GM19395 (cell line): Measurements from ENCODE around the gene TAF4.
"Not testable (repeated sequence)": the region's sequence is repeated elsewhere in the genome, so short reads cannot be mapped to it uniquely, and the experiment has no call there.

Experiments used
- ATAC-seq: cut with Tn5 transposase; IDR thresholded peaks from one replicate; pipeline ENCODE4 v1.9.1; 2021; ENCODE audit warnings: mild to moderate bottlenecking, moderate library complexity; ENCODE audit not compliant: unreplicated experiment

Gene TAF4

GRCh38 chr20:62079166-62079565 lies 13.5 kb upstream of the TAF4 start:
- no peak for ATAC-seq

- no peak for ATAC-seq
Measured at GRCh38 chr20:62073323-62073722, 7.6 kb upstream of the TAF4 start.

DNA sequence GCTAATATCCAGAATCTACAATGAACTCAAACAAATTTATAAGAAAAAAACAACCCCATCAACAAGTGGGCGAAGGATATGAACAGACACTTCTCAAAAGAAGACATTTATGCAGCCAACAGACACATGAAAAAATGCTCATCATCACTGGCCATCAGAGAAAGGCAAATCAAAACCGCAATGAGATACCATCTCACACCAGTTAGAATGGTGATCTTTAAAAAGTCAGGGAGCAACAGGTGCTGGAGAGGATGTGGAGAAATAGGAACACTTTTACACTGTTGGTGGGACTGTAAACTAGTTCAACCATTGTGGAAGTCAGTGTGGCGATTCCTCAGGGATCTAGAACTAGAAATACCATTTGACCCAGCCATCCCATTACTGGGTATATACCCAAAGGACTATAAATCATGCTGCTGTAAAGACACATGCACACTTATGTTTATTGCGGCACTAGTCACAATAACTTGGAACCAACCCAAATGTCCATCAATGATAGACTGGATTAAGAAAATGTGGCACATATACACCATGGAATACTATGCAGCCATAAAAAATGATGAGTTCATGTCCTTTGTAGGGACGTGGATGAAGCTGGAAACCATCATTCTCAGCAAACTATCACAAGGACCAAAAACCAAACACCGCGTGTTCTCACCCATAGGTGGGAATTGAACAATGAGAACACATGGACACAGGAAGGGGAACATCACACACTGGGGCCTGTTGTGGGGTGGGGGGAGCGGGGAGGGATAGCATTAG lies 6.2 kb upstream of the TAF4 start:
- not testable (repeated sequence) for ATAC-seq

DNA sequence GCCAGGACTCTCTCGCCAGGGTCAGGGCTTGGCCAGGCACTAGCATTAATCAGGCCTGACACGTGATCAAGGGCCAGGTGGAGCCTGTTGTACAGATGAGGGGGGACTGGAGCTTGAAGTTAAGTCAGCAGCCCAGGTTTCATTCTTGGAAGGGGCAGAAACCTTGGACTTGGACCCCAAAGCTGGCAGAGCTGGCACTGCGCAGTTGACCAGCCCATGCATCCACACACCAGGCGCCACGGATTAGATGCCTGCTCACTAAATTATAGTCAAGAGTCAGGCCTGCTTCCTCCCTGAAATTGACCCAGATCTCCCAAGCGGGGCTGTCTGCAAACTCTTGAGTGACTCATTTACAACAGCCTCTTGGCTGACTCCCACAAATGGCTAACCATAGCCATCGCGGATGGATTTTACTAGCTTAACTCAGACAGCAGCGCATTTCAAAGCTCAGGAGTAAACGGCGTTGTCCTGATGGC lies 4.1 kb upstream of the TAF4 start:
- ATAC-seq = no peak

DNA sequence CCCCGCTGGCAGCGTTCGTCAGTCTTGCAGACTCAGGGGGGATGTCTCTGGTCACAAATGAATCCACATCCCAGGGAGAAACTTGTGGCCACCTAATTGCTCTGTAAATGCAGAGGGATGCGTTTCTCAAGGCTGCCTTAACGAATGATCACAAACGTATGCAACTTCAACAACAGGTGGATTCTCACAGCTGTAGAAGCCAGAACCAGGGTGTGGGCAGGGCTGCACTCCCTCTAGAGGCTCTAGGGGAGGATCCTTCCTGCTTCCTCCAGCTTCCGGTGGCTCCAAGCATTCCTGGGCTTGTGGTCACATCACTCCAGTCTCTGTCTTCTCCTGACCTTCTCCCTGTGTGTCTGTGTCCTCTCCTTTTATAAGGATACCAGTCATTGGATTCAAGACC lies 3.3 kb upstream of the TAF4 start:
- no peak for ATAC-seq

DNA sequence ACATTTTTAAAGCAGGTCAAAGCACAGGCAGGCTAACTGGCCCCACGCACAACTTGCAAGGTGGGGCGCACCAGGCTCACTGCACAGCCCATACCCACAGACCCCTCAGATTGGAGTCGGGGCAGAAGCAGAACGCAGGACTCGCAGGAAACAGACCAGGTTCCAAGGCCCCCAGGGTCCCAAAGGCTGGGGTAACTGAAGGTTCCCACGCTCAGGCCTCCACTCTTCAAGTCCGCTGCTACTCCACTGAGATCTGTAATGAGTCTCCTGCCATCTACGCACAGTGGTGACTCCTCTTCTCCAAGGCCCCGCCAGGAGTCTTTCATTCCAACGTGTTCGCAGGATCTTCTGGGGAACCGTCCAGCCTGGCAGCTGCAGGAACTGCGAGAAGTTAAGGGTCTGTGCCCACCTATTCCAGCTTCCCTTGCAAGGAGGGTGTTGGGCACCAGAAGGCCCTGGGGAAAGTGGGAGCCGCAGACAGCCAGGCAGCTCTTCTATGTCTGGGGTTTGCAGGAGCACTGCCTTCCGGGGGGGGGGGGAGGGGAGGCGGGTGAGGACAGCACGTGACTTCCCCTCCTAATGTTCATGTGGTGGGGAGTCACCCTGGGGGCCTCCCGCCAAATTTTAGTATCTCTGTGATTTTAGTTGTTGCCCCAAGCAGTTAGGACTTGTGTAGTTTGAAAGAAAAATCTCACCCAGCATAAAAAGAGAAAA lies 2.0 kb upstream of the TAF4 start:
- no peak for ATAC-seq

DNA sequence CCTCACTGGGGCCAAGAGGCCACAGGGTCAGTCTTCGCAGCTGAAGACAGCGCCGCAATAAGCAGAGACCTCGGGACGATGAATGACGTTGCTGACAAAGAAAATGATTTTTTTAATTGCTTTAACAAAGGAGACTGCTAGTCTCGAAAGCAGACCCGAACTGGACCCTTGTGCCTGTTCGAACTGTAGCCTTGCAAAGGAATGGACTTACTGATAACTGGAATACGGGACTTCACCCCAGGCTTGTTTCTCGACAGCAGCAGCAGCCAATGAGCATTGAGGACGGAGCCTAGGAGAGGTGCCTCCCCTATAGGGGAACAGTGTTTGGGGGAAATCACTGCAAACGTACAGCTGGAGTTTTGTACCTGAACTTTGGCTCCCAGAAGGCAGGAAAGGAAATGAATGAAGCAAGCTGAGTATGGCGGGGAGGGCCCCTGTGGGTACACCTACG lies 1.3 kb upstream of the TAF4 start:
- no peak for ATAC-seq

GRCh38 chr20:62066339-62066982 lies 780 bp upstream of the TAF4 start:
- ATAC-seq = peak; percentile 35

DNA sequence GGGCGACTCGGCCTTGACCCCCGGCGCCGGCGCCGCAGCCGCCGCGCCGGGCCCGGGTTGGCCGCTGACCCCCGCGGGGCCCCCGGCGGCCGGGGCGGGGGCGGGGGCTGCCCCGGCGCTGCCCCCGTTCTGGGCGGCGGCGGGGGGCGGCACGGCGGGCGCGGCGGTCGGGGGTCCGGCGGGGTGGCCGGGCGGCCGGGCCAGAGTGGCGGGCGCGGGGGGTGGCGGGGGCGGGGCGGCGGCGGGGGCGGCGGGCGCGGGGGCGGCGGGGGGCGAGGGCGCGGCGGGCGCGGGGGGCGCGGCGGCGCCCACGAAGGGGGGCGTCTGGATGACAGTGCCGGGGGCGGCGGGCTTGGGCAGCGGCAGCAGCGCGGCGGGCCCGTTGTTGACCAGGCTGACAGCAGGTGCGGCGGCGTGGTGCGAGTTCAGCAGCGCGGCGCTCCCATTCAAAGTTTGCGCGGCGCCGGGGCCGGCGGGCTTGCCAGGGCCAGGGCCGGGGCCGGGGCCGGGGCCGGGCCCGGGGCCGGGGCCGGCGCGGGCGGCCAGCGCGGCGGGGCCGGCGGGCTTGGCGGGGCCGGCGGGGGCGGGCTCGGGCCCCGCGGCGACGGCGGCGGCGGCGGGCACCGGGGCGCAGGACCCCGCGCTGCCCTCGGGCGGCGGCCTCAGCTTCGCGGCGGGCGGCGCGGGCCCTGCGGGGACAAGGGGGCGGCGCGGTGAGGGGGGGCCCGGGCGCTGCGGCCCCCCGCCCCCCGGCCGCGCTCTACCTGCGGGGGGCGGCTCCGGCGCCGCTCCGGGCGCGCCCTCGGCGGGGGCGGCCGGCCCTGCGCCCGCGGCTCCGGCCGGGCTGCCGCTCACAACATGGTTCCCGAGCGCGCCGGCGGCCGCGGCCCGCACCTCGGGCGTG lies 659 bp downstream of the TAF4 start:
- ATAC-seq = peak; percentile 26

- no peak for ATAC-seq
Measured at GRCh38 chr20:62063981-62064769, 1.5 kb downstream of the TAF4 start.

- ATAC-seq = no peak
Measured at GRCh38 chr20:62063315-62063980, 2.2 kb downstream of the TAF4 start.

DNA sequence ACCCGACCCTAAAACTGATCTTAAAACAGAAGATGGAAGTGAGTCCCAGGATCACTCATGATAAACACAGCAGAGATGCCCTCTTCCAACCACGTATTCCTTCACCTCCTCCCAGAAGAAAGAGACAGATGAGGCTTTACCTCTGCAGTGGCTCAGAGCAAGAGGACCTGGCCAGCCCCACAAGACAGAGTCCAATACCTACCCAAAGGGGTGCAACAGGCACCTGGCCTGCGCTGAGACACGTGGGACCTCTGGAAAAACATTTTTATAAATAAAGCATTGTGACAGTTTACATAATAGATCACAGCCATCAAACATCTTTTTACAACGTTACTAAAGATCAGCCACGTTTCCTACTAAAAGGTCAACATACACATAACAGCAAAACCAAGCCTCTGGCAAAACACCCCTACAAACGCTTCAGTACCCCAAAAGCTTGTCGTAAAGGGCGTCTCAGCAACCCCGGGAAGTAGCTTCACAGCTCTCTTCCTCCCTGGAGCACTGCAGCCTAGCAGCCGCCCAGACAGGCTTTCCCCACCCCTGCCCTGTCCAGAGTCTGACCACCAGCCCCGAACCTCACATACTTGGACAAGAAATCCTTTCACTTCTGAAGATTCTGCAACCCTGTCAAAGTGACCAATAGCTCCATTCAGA lies 2.9 kb downstream of the TAF4 start:
- ATAC-seq = no peak

GRCh38 chr20:62061851-62062423 lies 3.7 kb downstream of the TAF4 start:
- no peak for ATAC-seq

- ATAC-seq = no peak
Measured at GRCh38 chr20:62060631-62061541, 4.8 kb downstream of the TAF4 start.

DNA sequence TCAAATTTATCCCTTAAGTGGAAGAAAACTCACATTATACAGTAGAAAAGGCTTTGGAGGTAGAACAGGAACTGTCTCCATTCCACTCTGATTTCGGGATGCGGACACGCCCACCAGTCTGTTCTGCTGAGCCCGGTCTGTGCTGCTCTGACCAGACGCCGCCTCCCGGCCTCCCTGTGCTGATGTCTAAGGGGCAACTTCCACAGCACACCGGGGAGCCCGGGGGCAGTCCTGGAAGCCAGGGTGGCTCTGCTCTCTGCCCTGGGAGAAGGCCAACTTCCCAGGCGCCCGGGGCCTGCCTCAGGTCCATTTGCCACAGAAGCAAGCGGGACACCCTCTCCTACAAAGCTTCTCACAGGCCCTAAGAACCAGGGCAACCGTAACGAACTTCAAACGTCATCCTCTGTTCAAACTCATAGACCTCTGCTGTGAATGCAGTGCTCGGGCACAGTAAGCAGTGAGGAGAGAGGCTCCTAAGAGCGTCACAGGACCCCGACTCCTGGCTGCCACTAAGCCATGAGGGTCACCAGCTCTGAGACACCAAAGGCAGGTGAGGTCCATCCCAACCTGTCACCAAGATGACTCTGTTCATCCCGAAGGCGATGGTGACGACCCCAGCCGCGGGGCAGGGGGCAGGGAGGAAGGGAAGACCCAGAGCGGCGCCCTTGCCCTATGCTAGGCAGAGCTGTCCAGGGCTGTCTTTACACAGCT lies 5.6 kb downstream of the TAF4 start:
- no peak for ATAC-seq

DNA sequence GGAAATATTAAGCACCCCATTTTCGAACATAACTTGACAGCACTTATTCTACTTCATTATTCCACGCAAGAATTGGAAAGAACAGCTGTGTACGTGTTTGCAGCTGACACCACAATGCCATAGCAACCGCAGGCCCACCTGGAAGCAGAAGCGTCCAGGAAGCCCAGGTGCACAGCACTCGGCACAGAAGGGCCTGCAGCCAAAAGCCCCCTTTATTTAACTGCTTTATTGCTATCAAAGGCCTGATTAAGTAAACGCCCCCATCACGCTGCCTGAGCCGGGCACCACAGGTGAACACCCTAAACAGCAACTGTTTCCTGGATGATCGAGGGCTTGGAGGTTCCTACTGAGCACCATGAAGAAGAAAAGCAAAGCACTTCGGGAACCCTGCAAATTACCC lies 6.3 kb downstream of the TAF4 start:
- no peak for ATAC-seq

DNA sequence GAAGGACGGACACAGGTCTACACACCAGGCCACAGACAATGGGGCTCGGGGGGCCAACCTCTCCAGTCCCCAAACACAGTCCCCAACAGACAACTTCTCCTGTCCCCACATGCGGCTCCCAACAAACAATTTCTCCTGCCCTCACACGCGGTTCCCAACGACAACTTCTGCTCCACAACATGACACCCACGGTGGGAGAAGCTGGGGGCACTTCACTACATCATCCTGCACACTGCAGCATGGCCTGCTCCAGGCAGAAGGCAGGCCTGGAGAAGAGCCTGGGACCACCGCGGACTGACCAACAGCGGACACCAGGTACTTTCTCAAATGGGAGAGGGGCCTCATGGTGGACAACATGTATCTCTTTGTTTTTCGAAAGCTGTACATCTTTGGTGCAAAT lies 6.7 kb downstream of the TAF4 start:
- ATAC-seq = no peak
